RWPE2 (cell line): Measurements from ENCODE around the gene HOXB5.

Source experiments
- ATAC-seq: fragments of 200-7000 bp; cut with Tn5 transposase; 3 replicates; pipeline ENCODE4 v1.9.1; 2021; ENCODE audit warnings: low read depth
- DNase-seq: peaks from one replicate; pipeline ENCODE4 v3.0.0-alpha.2; 2020; ENCODE audit warnings: low spot score
- H3K27ac ChIP-seq: fragments of 450-650 bp; 2 replicates; pipeline ENCODE4 v1.5.1; 2017; ENCODE audit warnings: mild to moderate bottlenecking; ENCODE audit not compliant: poor library complexity, severe bottlenecking
- H3K27me3 ChIP-seq: fragments of 250-450 bp; sonication (Bioruptor Pico); 2 replicates; pipeline ENCODE4 v1.5.1; 2021; ENCODE audit warnings: mild to moderate bottlenecking, moderate library complexity; ENCODE audit not compliant: insufficient read depth, poor library complexity, severe bottlenecking
- H3K36me3 ChIP-seq: fragments of 250-450 bp; sonication (Bioruptor Pico); 2 replicates; pipeline ENCODE4 v1.5.1; 2020; ENCODE audit warnings: low read depth, mild to moderate bottlenecking, moderate library complexity
- H3K4me1 ChIP-seq: fragments of 250-450 bp; sonication (Bioruptor Pico); 2 replicates; pipeline ENCODE4 v1.5.1; 2021; ENCODE audit warnings: mild to moderate bottlenecking, moderate library complexity; ENCODE audit not compliant: insufficient read depth, poor library complexity, severe bottlenecking
- H3K4me3 ChIP-seq: fragments of 250-450 bp; sonication (Bioruptor Pico); 2 replicates; pipeline ENCODE4 v1.5.1; 2021; ENCODE audit warnings: mild to moderate bottlenecking, moderate library complexity; ENCODE audit not compliant: severe bottlenecking
- H3K9me3 ChIP-seq: fragments of 250-450 bp; sonication (Bioruptor Pico); 2 replicates; pipeline ENCODE4 v1.5.1; 2021; ENCODE audit warnings: mild to moderate bottlenecking, moderate library complexity; ENCODE audit not compliant: severe bottlenecking
- CTCF ChIP-seq: fragments of 450-650 bp; IDR thresholded peaks from one replicate; pipeline ENCODE4 v1.5.1; 2017; ENCODE audit warnings: mild to moderate bottlenecking, moderate library complexity; ENCODE audit not compliant: poor library complexity, severe bottlenecking

The HOXB5 gene

DNA sequence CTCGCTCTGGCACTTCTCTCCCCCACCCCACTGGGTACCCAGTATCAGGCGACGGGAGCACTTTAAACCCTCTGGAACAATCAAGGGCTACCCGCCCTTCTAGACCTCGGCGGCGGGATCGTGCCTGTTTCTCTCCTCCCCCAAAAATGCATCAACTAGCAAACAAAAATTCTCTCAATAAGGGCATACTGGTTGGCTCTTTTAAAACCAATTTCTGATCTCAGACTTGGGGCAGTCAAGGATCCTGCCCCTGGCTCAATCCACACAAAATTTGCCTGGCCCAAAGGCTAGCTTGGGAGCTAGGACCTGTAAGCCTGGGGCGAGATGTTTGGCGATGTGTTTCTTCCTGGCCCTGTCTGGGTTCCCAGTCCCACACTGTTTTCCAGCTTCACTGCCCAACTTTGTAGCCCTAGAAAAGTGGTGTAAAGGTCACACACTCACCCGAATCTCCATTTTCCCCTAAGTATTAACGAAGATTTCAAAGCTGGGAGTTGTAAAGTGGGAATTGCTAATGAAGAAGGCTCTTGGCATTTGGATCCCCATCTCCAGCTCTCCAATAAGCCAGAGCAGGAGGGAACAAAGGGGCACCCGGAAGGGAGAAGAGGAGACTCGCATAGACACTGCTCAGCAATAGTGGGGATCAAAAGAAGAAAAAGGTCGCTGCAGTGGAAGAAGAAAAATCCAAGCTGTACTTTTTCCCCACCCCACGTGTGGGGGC is 34.3 kb downstream of the HOXB5 start:
- Histone ChIP-seq H3K27ac (no peak overlapping the region), H3K36me3 (peaks cover 3% of the 10 kb centered on the region; the same call in 1 of the 2 replicates), H3K27me3 (no peaks in the 10 kb centered on the region), H3K4me1 (peaks cover 15% of the 10 kb centered on the region), H3K9me3 (no peaks in the 10 kb centered on the region), H3K4me3 (no peak overlapping the region)
- ATAC-seq = no peak
- no peak for TF ChIP-seq CTCF
- no peak for DNase-seq

DNA sequence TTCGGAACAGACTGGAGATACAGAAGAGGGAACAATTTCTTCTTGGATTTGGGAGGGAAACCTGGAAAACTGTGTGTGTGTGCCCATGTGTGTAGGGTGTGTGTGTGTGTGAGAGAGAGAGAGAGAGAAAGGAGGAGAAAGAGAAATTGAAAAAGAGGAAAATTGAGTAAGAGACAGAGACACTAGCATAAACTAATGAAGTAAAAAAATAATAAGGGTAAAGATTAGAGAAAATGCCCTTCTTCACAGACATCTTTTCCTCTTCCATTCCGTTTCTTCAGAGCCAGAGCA is 34.8 kb downstream of the HOXB5 start:
- peaks cover 6% of the 10 kb centered on the region; the same call in 1 of the 2 replicates for H3K36me3 ChIP-seq
- DNase-seq = no peak
- no peaks in the 10 kb centered on the region for H3K9me3 ChIP-seq
- peaks cover 15% of the 10 kb centered on the region for H3K4me1 ChIP-seq
- ATAC-seq = no peak
- H3K4me3 ChIP-seq = no peak overlapping the region
- no peak for TF ChIP-seq CTCF
- no peak overlapping the region for H3K27ac ChIP-seq
- no peaks in the 10 kb centered on the region for H3K27me3 ChIP-seq

DNA sequence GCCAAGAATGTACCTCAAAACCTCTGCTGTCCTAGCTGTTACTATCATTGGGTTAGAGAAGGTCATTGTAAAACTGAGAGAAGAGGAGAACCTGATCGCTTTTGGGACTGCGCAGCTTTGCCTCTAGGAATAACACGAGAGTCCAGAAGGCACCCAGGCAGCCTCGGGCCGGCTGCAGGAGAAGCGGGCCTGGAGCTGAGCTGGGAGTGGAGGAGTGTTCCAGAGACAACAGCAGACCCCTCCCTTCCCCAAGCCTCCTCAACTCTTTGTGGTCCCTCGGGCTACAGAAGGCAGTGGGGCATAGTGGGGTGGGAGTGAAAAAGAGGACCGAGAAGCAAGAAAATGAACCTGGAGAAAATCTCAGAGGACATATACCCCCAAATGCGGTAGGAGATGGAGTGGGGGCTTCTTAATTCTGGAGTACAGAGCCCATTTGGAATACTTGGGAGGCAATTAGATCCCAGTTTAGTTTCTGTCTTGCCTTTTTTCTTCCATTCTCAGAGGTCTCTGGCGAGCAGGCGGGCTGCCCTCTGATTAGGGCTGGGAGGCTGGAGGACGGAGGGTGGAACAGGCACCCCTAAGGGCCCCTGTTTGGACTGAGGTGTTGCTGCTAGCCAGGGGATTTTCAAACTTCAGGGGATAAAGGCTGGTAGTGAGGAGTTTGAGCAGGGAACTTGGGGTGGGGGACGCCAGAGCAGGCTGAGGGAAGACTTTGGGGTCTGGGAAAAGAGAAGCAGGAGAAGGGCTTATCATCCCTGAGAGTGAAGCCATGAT is 35.3 kb downstream of the HOXB5 start:
- Histone ChIP-seq H3K27ac (no peak overlapping the region), H3K4me1 (peaks cover 15% of the 10 kb centered on the region), H3K4me3 (no peak overlapping the region), H3K9me3 (no peaks in the 10 kb centered on the region), H3K27me3 (no peaks in the 10 kb centered on the region), H3K36me3 (peaks cover 6% of the 10 kb centered on the region; the same call in 1 of the 2 replicates)
- ATAC-seq (no peak), DNase-seq (no peak)
- no peak for TF ChIP-seq CTCF

DNA sequence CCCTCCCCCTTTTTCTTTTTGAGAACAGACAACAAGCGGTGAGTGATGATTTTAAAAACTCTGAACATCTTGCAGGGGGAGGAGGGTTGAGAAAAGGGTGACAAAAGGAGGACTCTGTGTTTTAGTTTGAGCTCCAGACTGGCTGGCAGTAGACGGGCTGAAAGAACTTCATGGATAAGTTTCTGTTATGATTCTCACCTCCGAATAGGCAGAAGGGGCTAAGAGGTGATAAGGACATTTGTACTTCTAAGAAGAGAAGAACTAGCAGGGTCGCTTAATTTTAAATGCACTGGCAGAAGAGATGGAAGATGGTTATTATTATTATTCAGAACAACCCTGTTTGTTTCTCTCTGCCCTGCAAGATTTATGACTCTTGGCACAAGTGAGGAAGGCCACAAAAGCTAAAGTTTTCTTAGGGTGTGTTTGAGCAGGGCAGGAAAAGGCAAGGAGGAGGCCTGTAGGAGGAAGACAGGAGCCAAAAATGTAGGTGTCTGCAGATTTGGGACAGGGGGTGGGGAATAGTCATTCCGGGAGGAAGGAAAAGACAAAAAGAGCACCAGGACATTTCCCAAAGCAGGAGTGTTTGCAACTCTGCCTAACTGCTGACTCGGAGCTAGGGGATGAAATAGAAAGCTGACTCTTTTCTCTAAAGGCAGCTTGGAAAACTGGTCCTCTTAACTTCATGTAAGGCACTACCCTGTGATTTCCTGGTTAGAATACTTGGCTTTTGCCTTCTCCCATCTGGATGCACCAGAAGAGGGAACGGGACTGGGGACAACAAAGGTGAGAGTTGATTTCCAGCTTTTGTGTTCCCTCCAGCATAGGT is 36.8 kb downstream of the HOXB5 start:
- Histone ChIP-seq H3K4me3 (no peak overlapping the region), H3K27ac (peak overlapping the region; percentile 17), H3K9me3 (no peaks in the 10 kb centered on the region), H3K36me3 (0 out of 2 replicates have a peak, but pooled peaks cover 3% of the 10 kb centered on the region), H3K27me3 (no peaks in the 10 kb centered on the region), H3K4me1 (peaks cover 15% of the 10 kb centered on the region)
- TF ChIP-seq CTCF = no peak
- no peak for ATAC-seq
- DNase-seq = no peak
